HG03060 (cell line): ENCODE data around the gene RNU1-4.
A peak's percentile ranks its signal among the peaks of the same experiment; 100 is the strongest.
"Not testable (repeated sequence)": the region's sequence is repeated elsewhere in the genome, so short reads cannot be mapped to it uniquely, and the experiment has no call there.

Experiments
- ATAC-seq: cut with Tn5 transposase; IDR thresholded peaks from one replicate; pipeline ENCODE4 v1.9.1; 2021; ENCODE audit warnings: low read depth, moderate number of reproducible peaks; ENCODE audit not compliant: unreplicated experiment

Gene RNU1-4

DNA sequence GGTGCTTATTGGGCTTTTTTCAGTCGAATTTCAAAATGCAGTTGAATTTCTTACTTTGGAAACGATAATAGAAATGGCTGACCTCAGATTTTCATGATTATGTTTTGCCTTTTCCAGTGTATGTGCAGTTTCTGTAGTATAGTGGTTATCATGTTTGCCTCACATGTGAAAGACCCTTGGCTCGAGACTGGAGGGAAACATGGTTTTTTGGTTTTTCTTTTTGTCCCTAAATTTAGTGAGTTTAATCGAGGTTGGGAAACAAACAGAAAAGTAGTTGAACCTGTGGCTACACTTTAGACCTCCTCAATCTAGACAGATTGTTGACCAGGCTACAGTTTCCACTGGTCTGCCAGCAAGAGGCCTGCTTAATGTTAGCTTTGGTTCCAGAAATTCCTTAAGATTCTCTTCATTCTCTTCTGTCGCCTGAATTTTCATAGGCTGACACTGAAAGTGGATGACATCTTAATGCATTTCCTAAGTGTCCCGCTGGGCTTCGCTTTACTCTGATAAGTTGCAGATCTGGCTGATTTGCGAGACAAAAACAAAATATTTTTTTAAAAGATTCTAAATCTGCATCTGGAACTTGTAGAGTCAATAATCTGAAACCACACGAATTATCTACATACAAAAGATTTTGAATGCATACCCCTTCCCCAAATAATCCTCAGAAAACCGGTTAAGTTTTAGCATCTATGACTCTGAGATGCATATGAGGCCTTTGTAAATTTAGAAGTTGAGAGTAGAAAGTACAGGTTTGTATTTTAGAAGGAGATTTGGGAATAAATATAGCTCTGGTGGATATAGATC is 14.7 kb upstream of the RNU1-4 start:
- not testable (repeated sequence) for ATAC-seq

GRCh38 chr1:16727190-16728111 is 12.9 kb upstream of the RNU1-4 start:
- peak; percentile 45 for ATAC-seq

- peak; percentile 68 for ATAC-seq
These were observed 11.9 kb upstream of the RNU1-4 start for GRCh38 chr1:16728243-16728949.

DNA sequence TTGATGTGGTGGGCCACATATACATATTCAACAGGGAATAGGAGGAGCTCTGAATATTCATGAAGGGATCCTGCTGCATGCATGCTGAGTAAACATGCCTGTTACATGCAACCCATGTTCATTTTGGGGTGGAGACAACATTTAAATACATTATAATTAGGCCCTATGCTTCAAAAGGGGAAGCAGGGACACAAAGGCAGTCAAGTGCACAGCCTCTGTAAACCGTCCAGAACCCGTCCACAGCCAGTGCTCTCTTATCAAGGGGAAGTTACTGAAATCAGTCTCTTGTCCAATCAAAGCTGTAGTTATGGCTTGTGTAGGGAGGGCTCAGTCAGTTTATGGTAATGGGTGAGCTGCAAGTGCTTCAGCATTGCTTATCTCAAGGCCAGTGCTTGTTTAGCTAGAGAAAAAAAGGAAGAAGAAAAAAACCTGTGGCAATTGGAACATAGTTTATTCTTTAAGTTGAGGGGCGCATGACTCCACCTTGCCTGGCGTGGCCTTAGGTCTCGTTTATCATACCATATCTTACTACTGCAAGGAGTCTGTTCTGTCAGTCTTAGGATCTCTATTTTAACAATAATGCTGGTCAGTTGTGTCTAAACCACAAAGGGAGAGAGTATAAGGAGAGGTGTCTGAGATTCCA is 7.9 kb upstream of the RNU1-4 start:
- ATAC-seq, result not testable (repeated sequence)

DNA sequence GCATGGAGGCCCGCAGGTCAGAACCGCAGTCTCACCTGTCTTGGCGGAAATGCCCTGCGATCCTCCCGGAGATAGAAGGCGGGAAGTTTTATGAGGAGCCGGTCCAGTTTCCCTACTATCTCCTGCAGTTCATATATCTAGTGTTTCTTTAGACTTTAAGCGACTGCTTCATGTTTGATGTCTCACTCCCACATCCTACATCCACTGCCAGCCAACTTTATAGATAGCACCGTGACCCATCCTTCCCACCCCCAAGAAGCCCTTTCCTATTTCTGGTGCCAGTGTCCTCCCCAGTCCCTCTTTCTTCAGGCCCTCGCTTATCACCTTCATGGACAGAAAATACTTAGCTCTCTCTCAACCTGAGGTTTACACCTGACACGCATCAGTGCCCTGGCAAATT is 914 bp downstream of the RNU1-4 start:
- ATAC-seq, result not testable (repeated sequence)

GRCh38 chr1:16747660-16748059 is 7.3 kb downstream of the RNU1-4 start:
- ATAC-seq, result not testable (repeated sequence)

DNA sequence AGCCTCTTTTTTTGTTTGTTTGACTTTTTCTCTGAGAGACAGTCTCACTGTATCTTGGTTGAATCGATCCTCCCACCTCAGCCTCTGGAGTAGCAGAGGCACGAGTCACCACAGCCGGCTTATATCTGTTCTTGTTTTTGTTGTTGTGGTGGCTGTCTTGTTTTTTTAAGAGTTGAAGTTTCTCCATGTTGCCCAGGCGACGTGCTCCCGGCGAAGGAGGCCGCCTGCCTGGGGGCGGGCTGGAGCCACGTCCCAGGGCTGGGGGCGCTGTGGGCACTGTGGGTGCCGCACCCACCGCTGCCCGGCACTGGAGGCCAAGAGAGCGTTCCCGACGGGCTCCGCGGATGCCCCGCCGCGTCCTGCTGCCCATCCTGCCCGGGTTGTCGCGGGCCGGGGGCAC is 8.4 kb downstream of the RNU1-4 start:
- not testable (repeated sequence) for ATAC-seq

- not testable (repeated sequence) for ATAC-seq
These were observed 9.9 kb downstream of the RNU1-4 start for GRCh38 chr1:16749910-16750888.

DNA sequence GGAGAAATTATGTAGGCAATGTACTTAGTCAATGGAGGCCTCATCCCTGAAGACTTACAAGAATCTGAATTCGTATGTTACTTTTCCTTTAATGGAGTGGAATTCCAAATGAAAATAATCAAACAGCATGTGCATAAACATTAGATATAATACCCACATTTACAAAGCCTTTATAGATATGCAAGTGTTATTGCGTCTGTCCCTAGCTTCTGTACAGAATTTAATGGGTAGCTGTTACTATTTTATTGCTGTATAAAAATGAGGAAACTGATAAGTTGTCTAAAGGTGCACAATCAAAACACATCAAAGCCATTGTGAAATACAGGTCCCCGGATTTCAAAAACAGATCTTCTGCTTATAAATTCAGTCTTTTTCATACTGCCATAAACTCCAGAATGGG is 12.5 kb downstream of the RNU1-4 start:
- not testable (repeated sequence) for ATAC-seq

GRCh38 chr1:16755385-16755784 is 15.1 kb downstream of the RNU1-4 start:
- not testable (repeated sequence) for ATAC-seq

- ATAC-seq, result not testable (repeated sequence)
These were observed 15.6 kb downstream of the RNU1-4 start for GRCh38 chr1:16755932-16756331.

- not testable (repeated sequence) for ATAC-seq
These were observed 17.3 kb downstream of the RNU1-4 start for GRCh38 chr1:16757574-16757973.

DNA sequence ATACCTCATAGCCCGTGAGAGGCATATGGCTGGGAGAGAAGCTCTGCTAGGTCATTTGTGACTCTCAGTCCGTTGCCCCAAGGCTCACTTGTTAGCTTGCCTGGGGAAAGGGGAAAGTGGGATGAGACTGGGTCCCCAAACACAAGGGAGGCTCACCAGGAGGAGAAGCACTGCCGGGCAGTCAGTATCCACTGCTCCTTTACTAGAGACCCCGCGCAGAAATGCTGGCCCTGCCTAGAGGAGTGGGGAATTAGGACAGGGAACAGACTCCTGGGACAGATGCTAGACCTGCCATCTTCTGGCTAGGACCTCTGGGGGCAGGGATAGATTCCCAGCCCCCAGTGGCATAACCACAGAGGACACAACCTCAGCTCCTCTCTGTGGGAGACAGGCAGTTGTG is 17.7 kb downstream of the RNU1-4 start:
- not testable (repeated sequence) for ATAC-seq

DNA sequence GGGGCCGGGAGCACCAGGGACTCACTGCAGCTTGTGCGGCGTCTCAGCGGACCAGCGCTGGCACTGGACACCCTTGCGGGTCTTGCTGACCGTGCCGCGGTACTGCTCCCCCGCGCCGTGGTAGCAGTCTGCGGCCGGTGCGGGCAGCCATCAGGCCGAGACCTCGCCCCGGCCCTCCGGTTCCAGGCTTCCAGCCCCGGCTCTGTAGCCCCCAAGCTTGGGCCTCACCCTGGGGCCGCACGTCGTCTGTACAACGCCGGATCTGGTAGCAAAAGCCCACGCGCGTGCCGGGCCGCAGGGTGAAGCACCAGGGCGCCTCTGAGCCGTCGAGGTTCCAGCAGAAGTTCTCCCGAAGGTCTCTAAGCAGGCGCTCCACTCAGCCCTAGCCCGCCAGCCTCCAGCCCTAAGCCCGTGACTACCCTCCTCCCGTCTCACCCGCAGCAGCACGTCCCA is 18.8 kb downstream of the RNU1-4 start:
- ATAC-seq, result not testable (repeated sequence)

DNA sequence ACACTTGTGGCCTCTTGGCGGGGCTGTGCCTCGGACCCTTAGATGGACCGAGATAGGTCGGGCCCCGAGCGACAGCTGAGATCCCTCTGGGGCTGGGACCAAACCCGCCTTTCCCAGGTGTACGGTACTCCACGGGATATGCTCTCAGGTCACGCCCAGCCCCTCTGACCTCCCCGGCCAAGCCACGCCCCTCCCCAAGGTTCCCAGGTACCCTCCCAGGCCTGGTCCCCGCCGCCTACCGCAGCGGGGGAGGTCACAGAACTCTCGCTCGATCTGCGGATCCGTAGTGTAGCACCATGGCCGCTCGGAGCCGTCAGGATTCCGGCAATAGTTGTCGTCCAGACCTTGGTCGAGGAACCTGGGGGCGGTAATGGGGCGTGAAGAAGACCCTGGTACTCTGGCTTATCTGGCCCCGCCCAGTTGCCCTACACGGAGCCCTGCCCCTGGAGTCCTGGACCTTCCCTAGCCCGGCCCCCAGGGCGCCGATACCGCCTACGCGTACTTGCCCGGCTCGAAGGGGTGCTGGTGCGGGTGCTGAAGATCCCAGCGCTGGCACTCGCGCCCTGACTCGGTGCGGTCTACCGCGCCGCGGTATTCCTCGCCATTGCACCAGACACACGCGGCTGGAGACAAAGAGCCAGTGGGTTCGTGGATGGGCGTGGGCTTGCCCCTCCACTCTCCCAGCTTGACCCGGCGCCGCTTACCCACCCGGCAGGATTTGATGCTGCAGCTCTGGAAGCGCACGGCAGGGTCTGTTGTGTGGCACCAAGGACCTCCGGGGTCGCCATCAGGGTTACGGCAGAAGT is 19.5 kb downstream of the RNU1-4 start:
- ATAC-seq, result not testable (repeated sequence)

DNA sequence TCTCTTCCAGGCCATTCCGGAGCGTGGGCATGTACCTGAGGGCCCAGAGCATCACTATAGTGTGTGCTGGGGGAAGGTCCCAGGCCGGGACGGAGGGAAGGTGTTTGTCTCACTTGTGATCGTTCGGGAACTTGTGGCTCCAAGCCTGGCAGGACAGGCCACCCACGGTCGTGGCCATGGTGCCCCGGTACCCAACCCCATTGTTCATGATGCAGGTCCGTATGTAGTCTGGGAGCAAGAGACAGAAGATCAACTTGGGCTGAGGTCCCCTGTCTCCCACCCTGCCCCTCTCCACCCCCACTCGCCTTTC is 20.1 kb downstream of the RNU1-4 start:
- not testable (repeated sequence) for ATAC-seq

- ATAC-seq, result not testable (repeated sequence)
These were observed 20.5 kb downstream of the RNU1-4 start for GRCh38 chr1:16760801-16761200.

DNA sequence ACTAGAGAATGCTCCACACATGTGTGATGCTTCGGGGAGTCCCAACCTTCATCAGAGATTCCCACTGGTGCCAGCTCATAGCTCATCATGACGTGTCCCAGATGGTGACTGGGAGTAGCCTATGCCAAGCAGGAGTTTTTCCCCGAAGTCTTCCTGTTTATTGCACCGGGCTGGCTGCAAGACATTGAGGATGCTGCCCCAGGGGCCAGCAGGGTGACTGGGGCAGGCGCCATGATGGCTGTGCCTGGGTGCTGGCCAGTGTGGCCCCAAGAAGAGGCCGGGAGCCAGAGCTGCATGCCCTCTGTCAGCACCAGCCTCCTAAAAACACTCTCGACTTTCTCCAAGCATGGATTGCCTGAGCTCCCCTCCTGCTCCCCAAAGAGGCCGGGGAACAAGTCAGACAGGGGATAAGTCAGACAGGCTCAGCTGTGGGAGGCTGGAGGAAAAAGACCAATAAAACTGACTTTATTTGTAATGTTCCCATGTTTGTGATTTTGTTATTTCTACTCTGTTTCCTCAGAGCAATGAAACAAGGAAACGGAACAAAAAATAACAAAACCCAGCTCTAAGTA is 24.0 kb downstream of the RNU1-4 start:
- not testable (repeated sequence) for ATAC-seq
